OCI-M2 (cell line): Measurements from ENCODE around the gene ADGRG7.
A peak's percentile ranks its signal among the peaks of the same experiment; 100 is the strongest.

Source experiments
- DNase-seq: peaks from one replicate; lab custom pipeline; 2025; ENCODE audit not compliant: unreplicated experiment; lab: John Stamatoyannopoulos, UW

Gene ADGRG7

DNA sequence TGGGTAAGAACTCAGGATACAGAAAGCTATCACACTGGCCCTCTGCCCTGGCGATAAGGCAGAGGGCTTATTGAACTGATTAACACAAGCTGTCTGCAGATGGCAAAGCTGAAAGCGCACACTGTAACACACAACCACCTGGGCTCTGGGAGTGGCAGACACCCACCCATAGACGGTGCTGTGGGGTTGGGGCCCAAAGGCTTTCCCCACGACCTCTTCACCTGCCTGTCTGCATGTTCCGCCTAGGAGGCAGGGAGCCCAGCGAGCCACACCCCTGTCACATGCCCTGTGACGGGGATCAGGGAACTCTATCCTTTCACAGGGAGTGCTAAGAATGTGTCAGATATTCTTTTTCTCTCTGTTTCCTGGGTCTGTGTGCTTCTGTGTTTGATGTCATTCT, 87.8 kb downstream of the ADGRG7 start:
- no peak for DNase-seq

DNA sequence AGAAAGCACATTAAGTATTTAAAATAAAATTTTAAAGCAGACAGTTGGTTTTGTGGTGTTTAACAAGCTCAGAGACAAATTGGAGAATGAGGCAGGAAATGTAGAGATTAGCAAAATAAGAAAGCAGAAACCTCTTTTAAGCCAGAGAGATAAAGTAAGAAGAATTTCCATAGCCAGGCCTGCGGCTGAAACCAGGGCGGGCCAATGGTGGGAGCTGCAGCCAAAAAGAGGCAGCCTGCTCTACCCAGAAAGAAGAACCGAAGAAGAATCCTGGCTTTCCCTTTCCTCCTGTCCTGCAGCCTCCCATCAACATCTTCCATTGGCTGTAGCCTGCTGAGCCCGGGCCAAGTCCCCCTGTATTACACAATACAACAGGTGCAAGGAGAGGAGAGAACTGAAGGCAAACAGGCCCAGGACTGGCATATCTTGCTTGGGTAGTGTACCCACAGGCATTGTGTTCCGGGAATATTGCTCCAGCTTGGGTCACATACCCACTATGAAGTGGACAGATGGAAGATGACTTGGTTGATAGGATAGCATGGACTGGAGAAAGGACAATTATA, 88.4 kb downstream of the ADGRG7 start:
- DNase-seq, result no peak

DNA sequence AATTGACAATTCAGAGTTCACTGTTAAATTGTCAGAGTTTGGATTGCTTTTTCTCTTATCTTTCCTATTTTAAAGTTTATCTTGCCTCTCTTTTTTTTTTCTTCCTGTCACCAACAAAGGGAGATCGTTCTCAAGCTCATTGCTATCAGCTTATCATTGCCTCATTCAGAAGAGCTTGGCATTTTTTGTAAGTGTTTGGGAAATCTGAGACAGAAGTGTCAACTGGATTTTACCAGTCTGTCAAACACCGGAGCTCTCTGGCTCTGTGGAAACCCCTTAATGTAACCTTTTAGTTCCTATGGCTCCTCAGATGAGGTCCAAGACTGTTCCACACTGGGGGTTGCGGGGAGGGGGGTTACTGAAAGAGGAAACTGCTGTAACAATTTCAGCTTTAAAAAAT, 89.3 kb downstream of the ADGRG7 start:
- DNase-seq, result no peak

DNA sequence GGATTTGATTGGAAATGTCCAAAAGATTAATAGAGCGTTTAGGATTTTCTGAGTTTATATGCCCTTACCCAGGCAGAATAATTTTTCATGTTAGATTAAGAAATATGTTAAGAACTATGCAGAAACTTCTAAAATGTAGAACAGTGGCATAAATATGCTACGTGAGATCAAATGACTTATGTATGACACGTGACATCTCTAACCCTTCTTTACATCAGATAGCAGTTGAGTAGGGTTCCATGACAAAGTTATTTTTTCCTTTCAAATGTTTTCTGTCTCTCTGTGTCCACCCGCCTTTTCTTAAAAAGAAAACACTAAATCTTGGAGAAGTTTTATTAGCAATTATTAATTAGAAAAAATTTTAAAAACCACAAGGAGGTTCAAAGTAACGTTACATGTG, 91.3 kb downstream of the ADGRG7 start:
- DNase-seq, result no peak

DNA sequence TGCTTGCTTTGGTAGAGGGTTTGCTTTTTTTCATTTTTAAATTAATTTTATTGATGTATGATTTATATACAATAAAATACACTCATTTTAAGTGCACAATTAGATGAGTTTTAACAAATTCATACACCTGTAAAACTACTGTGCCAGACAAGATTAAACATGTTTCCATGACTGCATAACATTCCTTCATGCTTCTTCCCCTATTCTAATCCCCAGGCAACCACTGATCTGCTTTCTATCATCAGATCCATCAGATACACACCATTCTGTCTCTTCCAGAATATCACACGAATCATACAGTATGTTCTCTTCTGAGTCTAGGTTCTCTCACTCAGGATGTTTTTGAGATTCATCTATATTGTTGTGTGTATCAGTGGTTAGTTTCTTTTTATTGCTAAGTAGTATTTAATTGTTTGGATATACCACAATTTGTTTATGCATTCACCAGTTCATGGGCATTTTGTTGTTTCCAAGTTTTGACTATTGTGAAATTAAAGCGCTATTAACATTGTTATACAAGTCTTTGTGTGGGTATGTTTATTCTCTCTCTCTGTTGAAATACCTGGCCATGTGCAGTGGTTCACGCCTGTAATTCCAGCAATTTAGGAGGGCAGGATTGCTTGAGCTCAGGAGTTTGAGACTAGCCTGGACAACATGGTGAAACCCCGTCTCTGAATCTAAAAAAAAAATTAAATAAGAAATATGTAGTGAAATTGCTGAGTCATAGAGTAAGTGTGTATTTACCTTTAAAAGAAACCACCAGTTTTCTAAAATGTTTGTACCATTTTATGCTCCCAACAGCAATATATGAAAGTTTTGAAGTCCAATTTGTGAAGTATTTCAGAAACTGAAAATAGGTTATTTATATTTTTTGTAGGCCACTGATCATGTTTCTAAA, 92.9 kb downstream of the ADGRG7 start:
- DNase-seq, result no peak

DNA sequence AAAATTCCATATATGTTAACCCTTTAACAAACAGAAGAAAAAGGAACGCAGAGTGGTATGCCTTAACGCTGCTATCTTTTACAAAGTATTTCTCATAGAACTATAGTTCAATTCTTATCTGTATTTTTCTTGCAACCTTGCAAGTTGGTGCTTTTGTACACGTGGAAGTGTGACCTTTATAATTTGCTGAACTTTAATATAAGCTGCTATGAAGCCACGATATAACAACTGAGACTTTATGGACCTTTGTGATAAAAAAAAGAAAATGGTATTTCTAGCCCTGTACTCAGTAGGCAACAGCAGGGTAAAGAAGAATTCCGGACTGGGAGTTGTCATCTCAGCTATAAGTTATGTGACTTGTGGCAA, 93.6 kb downstream of the ADGRG7 start:
- no peak for DNase-seq

DNA sequence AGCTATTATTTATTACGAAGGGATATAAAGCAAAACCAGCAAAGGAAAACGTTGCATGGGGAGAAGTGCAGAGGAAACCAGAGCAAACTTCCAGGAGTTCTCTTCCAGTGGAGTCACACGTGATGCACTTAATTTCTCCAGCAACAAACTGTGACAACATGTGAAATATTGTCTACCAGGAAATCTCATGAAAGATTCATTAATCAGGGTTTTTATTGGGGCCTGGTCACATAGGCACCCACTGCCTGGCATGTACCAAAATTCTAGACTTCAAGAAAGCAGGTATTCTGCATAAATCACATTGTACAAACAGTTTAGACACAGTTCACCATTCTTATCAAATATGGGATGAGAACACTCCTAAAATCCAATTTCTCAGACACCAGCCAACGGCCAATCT, 94.5 kb downstream of the ADGRG7 start:
- no peak for DNase-seq

DNA sequence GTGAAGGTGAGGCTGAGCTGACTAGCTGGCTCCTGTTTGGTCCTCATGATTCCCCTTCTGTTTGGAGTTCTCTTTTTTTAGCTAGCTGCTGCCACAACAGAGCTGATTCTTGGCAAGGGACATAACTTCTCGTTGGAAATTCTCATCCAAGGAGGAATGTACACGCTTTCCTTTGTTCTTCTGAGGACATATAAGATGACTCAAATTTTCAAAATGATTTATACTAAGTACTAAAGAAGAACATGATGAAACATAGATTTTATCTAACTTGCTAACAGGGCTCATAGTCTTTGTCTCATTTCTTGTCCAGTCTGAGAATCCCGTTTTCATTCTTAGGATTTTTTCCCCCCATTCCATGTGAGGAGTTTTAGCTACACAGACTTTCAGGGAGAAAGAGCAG, 97.0 kb downstream of the ADGRG7 start:
- DNase-seq, result no peak

DNA sequence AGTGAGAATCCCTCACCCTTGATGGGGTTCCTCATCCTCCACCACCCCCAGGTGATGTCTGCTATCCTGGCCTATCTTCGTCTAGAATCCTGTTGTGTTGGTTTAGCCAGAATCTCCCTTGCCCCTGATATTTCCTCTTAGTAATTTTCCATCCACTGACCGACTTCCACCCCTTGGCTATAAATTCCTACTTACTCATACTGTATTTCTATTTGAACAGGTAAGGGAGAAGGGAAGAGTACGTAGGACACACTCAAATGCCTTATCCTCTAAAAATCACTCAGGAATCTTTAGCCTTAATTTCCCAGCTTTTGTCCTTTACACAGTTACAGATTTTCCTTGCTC, 99.2 kb downstream of the ADGRG7 start:
- DNase-seq, result no peak

DNA sequence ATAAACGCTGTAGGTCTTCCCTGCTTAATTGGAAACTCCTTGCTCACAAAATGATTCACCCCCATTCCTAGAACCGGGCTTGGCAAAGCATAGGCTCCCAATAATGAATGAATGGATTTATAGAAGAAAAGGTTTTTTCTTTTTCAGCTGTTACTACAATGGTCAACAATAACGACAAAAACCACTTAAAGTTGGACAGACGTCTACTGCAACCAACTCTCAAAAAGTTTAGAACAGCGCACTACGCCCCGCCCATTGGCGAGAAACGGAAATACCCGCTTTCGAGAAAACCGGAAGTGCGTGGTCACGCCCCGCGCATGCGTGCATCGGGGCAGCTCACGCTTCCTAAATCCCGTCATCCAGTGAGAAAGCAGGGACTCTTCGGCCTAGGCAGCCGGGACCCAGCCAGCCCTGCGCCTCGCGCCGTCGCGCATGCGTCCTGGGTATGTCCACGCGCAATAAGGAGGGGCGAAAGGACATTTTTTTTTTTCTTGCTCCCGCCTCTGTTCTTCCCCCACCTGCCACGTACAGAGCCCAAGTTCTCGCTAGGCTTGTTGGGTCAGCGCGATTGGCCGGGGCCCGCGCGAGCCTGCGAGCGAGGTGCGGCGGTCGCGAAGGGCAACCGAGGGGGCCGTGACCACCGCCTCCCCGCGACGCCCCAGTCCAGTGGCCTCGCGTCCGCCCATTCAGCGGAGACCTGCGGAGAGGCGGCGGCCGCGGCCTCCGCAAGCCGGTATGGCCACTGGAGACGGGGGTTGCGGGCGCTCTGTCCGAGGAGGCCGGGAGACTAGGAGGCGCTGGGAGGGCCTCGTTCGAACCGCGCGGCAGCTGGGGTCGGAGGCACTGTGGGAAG, 99.8 kb downstream of the ADGRG7 start, which contains the start of gene TFG:
Gene TFG (plus strand): TSS at position 506 of the 853 bp plus-strand sequence. CDS start 4,192 bp downstream, outside the sequence.
- DNase-seq, result peak; percentile 87

DNA sequence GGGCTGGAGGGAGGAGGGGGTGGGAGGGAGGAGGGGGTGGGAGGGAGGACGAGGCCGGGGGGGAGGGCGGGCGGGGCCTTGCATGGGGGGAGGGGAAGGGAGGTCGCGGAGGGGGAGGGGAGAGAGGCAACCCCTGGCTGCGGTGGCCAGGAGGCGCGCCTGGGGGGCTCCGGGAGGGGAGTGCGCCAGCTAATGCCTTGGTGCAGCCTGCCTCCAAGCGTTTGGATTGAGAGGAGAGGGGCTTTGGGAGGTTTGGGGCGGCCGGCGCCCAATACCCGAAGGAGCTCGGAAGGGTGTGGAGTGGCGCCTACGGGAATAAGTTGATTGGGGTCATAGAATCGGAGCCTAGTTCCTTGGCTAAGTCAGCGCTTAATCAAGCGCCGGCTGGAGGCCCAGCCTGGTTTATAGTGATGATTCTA, 100.5 kb downstream of the ADGRG7 start:
- DNase-seq, result no peak

DNA sequence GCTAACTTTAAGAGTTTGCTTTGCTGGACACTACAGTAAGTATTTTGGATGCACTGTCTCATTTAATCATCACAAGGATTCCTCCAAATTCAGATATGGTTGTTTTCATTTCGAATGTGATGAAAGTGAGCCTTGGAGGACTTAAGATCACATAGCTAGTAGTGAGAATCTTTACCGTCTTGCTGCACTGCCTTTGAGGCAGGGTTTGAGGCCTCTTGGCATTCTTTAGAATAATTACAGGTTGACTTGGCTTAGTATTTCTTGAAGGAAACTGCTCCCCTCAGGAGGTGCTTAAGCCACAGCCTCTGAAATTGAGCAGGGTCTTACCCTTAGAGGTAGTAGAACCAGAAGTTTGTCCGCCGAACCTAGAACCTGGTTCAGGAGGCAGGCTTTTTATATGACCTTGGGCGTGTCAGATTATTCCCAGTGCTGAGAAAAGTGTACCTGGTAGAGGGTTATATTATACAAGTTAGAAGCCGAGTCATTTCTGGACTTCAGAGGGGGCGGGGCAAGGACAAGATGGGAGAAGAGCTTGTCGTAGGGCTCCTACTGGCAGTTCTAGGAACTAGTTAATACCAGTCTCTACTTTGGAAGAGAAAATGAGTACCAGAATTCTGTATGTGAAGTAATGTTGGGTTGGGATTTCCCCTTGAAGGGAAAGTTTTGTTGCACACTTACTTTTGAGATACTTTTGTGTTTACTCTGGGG, 101.0 kb downstream of the ADGRG7 start:
- no peak for DNase-seq

DNA sequence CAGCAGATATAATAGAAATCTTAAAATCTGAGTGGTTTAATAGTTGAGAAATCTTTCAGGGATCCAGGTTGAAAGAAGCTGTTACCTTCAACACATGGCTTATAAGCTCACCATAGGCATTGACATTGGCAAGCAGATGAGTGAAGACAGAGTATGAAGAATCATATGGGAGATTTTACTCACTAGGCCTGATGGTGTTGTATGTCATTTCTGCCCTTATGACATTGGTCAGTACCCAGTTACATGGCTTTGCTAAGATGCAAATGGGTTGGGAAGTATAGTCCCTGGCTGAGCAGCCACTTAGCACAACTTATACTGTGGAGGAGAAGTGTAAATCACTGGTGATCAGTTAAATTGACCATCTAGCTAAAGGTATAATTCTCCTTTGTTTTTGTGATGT, 105.8 kb downstream of the ADGRG7 start:
- DNase-seq, result no peak

DNA sequence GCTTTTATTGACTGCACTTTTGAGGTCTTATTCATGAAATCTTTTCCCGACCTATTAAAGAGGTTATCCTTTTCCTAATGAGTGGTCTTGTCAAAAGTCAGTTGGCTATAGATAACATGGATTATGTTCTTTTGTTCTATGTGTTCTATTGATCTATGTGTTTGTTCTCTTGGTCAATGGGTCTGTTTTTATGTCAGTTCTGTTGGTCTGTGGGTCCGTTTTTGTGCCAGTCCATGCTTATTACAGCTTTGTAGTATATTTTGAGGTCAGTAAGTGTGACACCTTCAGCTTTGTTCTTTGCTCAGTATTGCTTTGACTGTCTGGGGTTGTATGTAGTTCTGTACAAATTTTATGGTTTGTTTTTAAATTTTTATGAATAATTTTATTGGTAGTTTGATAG, 107.7 kb downstream of the ADGRG7 start:
- DNase-seq, result no peak

DNA sequence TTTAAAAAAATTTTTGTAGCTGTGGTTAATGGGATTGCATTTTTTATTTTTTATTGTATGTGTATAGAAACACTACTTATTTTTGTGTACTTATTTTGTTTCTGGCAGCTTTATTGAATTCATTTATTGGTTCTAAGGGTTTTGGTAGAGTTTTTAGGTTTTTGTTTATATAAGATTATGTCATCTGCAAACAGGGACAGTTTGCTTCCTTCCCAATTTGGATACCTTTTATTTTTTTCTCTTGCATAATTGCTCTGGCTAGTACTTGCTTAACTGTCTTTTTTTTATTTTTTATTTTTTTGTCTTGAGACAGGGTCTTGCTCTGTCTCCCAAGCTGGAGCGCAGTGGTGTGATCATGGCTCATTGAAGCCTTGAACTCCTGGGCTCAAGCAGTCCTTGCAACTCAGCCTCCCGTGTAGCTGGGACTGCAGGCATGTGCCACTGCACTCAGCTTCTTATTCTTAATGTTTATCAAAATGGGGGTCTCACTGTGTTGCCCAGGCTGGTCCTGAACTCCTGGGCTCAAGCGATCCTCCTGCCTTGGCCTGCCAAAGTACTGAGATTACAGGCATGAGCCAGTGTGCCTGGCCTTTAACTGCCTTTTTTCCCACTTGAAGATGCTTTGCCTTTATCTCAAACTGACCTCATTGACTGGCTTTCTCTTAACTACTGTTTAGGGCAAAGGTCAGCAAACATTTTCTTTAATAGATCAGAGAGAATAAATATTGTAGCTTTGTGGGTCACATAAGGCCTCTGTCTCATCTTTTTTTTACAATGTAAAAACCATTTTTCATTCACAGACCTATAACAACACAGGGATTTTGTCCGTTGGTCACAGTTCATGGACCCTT, 108.5 kb downstream of the ADGRG7 start:
- no peak for DNase-seq

DNA sequence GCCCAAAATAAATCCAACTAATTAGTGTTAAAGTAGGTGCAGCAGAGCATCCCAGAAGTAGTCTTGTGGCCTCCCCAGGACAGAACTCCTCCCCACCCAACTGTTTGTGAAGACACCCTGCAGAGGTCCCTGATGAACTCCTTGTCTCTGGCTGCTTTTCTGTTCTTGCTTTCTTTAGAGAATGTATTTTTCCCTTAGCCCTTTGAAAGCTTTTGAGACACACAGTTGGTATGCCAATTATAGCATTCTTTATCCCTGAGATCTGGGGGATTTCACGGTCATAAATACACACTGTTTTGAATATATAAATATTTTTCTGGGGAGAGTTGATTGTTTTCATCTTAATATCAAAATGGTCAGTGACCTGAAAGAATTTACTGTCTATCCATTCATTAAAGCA, 109.7 kb downstream of the ADGRG7 start:
- no peak for DNase-seq

DNA sequence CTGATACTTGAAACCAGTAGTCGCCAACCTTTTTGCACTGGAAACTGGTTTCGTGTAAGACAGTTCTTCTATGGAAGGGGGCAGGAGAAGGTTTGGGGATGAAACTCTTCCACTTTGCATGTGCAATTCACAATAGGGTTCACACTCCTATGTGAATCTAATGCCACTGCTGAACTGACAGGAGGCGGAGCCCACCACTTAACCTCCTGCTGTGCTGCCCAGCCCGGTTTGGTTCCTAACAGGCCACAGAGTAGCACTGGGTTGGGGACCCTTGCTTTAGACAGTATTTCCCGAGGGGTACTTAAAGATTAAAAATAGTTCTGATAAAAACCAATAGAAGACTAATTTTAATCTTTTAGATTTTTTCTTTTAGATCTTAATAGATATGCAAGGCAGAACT, 111.0 kb downstream of the ADGRG7 start:
- no peak for DNase-seq

DNA sequence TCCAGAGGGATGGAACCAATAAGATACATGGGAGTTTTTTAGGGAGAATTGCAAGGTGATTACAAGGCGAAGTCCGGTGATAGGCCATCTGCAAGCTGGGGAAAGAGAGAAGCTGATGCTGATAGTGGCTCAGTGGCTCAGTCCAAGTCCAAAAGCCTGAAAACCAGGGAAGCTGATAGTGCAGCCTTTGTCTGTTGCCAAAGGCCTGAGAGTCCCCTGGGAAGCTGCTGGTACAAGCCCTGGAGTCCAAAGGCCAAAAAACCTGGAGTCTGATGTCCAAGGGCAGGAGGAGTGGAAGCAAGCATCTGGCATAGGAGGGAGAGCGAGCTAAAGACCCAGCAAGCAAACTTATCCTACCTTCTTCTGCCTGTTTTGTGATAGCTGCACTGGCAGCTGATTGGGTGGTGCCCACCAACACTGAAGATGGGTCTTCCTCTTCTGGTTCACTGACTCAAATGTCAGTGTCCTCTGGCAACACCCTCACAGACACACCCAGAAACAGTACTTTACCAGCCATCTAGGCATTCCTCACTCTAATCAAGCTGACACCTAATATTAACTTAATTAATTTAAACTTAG, 116.6 kb downstream of the ADGRG7 start:
- DNase-seq, result no peak

DNA sequence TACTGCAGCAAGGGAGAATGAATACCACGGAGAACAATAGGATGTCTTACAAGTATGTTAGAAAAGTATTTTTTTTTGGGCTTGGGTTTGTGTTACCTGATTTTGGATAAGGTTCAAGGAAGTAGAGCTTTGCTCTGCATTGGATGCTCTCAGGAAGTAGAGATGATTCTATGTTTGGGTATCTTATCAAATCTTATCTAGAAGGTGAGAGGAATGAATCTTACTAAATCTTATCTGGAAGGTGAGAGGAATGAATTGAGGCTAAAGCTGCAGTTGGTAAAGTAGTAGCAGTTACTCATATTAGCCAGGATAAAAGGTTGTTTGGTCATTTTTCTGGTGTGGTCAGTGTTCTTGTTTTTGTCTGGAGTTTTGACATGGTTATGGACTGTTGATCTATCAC, 117.3 kb downstream of the ADGRG7 start:
- DNase-seq, result no peak

DNA sequence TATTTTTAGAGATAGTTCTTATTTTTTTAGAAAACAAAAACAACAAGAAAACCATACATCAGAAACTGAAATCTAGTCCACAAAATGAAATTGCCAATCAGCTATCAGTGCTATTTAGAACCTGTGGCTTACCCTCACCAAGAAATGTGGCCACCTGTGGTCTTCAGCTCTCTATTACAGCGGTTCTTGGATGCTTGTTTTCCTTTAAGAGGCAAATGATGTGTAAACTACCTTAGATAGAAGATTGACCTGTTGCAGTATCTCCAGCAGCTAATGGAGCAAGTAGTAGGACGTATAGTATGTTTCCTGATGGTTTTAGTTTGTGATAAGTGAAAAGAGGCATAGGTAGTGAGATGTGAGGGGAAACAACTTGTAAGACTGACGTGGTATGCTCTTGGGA, 121.1 kb downstream of the ADGRG7 start:
- no peak for DNase-seq
